HG03354 (cell line): ENCODE data around the gene CBFB.

Experiments used
- ATAC-seq: cut with Tn5 transposase; IDR thresholded peaks from one replicate; pipeline ENCODE4 v1.9.1; 2021; ENCODE audit warnings: mild to moderate bottlenecking; ENCODE audit not compliant: unreplicated experiment, poor library complexity, severe bottlenecking

The CBFB gene

GRCh38 chr16:67087291-67087690, 58.3 kb downstream of the CBFB start:
- no peak for ATAC-seq

- no peak for ATAC-seq
Measured at GRCh38 chr16:67087803-67088202, 58.9 kb downstream of the CBFB start.

GRCh38 chr16:67088551-67088950, 59.6 kb downstream of the CBFB start:
- no peak for ATAC-seq

GRCh38 chr16:67089101-67089500, 60.2 kb downstream of the CBFB start:
- no peak for ATAC-seq

GRCh38 chr16:67091906-67092566, 63.1 kb downstream of the CBFB start:
- no peak for ATAC-seq

GRCh38 chr16:67093098-67093726, 64.3 kb downstream of the CBFB start:
- ATAC-seq = no peak

- no peak for ATAC-seq
Measured at GRCh38 chr16:67098599-67098998, 69.7 kb downstream of the CBFB start.

GRCh38 chr16:67100569-67101310, 71.8 kb downstream of the CBFB start:
- ATAC-seq = no peak

GRCh38 chr16:67101311-67102082, 72.5 kb downstream of the CBFB start:
- ATAC-seq = no peak

GRCh38 chr16:67104061-67104460, 75.1 kb downstream of the CBFB start:
- no peak for ATAC-seq

GRCh38 chr16:67104845-67105244, 75.9 kb downstream of the CBFB start:
- ATAC-seq = no peak

- ATAC-seq = no peak
Measured at GRCh38 chr16:67105246-67105645, 76.3 kb downstream of the CBFB start.

- ATAC-seq = no peak
Measured at GRCh38 chr16:67105881-67106280, 76.9 kb downstream of the CBFB start.

GRCh38 chr16:67108489-67108888, 79.5 kb downstream of the CBFB start:
- no peak for ATAC-seq

- ATAC-seq = no peak
Measured at GRCh38 chr16:67108931-67109406, 80.0 kb downstream of the CBFB start.

- peak; percentile 88 for ATAC-seq
Measured at GRCh38 chr16:67109407-67110135, 80.6 kb downstream of the CBFB start, which contains the start of gene PHAF1. PHAF1 (plus strand) TSS chr16:67109941; CDS start chr16:67110176, 235 bp downstream.

- no peak for ATAC-seq
Measured at GRCh38 chr16:67111951-67112444, 83.0 kb downstream of the CBFB start.

GRCh38 chr16:67112591-67113399, 83.8 kb downstream of the CBFB start:
- no peak for ATAC-seq
